ENCODE data around the gene UCKL1.
A peak's percentile ranks its signal among the peaks of the same experiment; 100 is the strongest.
"Not testable (repeated sequence)": the region's sequence is repeated elsewhere in the genome, so short reads cannot be mapped to it uniquely, and the experiment has no call there.

The UCKL1 gene

DNA sequence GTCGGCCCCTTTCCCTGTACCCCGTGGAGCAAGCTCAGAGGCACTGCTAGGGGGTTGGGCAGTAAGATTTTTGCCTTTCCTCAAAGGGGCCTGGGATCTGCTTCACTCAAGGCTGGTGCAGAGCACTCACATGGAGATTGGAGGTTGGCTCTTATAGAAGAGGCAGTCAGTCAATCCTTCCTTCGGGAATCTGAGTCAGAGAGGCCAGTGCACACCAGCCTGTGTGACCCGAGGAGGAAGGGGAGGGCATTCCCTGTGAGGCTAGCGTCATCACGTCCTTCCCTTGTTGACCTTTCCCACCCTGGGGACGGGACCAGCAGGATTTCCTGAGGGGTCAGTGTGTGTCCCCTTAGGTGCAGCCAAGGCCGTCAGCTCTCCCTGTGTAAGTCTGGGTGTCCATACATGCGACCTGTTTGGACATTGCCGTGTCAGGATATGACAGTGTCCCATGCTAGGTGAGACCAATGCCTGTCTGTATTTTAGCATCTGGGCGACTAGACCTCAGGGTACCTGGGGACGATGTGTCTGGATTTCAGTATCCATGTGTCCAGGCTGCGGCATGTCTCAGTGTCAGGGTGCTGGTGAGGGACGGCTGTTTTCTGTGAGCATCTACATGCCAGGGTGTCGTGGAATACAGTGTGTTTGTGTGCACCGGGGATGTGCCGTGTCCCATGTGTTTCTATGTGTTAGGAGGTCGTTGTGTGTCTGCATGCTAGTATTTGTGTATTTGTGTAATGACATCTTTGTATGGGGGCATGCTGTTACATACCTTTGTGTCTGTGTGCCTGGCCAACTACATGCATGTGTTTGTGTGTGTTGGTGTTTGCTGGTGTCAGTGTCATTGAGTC is 16.3 kb upstream of the UCKL1 start:
- no peak for DNase-seq

- not testable (repeated sequence) for DNase-seq
Observed at GRCh38 chr20:63971960-63972311, 15.7 kb upstream of the UCKL1 start.

DNA sequence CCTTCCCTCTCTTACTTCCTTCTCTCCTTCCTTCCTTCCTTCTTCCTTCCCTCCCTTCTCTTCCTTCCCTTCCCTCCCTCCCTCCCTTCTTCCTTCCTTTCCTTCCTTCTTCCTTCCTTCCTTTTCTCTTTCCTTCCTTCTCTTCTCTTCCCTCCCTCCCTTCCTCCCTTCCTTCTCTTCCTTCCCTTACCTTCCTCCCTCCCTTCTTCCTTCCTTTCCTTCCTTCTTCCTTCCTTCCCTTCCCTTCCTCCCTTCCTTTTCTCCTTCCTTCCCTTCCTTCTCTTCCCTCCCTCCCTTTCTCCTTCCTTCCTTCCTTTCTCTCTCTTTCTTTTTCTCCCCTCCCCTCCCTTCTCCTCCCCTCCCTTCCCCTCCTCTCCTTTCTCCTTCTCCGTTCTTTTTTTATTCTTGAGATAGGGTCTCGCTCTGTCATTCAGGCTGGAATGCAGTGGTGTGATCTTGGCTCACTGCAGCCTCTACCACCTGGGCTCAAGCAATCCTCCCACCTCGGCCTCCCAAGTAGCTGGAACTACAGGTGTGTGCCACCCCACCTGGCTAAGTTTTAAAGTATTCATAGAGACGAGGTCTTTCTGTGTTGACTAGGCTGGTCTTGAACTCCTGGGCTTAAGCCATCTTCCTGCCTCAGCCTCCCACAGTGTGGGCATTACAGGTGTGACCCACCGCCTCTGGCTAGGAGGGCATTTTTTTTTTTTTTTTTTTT is 14.7 kb upstream of the UCKL1 start:
- DNase-seq, result no peak

GRCh38 chr20:63969838-63970713 is 13.9 kb upstream of the UCKL1 start, which contains the start of gene ZNF512B:
TSS of gene ZNF512B (minus strand) at chr20:63969930. CDS start at chr20:63967950, 1,980 bp downstream.
- peak; percentile 66 for DNase-seq

DNA sequence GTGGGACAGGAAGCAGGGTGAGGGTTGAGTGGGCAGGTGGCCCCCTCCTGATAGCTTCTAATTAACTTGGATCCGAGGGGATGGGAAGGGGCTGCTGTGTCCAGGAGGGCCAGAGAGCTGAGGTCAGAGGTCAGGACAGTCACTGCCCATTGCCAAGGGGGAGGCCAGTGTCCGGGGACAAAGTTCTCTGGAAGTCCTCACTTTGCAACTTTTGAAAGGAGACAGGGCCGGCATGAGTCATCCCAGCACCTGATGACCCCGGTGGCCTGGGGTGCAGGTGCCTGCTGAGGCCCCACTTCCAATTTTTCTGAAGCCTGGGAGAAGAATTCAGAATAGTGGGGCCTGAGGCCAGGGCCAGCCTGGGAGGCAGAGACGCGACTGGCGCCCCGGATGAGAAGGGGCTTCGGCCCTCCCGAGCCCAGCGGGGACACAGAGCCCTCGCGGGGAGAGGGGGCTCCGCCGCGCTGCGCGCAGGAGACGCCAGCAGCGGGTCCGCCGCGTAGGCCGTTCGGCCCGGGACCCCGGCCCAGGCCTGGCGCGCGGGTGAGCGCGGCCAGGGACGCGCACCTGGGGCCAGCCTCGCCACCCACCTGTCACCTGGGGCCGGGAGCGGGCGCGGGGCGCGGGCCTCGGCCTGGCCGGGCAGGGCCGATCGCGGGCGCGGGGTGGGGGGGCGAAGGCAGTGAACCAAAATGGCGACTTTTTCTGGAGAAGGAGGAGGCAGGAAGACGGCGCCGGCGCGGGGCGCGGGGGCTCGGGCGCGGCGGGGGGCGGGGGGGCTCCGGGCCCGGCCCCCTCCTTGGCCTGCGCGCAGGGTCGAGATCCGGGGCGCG is 12.9 kb upstream of the UCKL1 start:
- peak; percentile 24 for DNase-seq

DNA sequence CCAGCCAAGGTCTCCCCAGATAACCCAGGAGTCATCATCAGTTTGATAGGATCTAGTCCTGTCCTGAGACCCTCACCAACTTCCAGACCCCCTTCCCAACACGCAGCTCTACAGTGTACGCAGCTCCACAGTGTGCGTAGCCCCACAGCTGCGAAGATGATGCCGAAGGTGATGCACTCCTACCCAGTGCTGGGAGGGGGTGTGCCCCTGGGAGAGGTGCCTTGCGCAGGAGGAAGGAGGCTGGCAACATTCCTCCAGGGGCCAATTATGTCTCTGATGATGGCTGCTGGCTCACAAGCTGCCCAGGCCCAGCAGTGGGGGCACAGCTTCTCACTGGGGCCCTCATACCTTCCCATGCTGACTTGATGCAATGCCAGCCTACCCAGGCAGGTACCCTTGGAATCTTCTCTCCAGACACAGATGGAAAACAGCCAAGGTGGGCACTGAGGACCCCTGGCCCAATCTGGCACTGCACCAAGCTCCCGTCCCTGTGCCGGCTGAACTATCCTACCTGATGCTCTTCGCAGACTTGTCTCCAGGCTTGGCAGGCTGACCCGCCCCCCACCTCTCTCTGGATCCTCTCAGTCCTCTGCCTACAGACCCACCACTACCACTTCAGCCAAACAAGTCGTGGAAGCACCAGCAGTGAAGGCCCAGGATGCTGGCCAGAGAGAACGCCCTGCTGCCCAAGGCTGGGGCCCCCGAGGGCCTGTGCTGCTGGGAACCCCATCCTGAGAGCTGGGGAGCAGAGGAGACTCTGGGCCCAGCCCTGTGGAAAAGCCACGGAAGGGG is 12.1 kb upstream of the UCKL1 start:
- DNase-seq, result no peak

DNA sequence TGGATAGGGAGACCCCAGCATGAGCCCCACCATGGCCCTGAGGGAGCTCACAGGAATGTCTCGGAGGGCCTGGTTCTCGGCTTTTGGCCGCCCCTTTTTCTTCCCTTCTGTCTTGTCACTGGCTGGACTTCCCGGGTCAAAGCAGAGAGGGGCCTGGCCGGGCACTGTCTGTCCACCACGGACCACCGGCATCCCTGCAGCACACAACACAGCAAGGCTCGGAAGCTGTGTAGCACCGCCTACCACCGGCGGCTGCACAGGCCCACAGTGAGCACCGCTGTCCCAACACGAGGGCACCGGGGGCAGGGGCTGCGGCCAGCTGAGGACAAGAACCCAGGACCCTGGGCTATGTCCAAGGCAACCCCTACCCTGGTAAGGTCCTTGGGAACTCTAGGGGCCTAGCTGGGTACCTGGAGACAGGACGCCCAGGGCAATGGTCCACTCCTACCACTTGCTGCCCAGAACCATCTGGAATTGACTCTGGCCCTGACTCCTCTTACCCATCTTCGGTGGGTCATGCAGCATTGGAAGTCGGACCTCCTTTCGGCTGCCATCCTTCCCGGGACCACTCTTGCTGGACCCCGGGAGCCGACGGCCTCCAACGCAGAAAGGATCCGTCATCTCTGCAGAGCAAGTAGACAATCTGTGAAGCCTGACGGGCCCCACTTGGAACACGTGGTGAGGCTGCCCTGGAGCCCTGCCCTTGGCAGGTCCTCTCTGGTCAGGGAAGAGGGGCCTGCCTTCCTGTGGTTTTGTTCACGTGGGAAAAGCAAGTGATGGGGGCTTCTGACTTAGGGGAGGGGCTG is 11.3 kb upstream of the UCKL1 start:
- DNase-seq, result no peak

DNA sequence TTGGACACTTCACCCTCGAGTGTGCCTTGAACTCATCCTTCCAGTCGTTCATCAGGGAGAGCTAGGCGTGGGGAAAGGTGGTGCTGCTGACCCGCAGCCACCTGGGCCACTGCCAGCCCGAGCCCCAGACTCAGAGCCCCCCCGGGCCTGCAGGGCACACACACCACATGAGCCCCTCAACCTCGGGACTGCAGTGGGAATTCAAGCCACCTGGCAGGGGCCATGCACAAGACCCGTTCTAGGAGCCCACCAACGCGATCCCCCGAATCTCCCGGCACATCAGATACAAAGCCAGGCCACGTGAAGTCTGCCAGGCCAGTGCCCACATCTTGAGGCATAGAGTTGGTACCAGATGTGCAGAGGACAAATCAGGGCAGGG is 10.7 kb upstream of the UCKL1 start:
- no peak for DNase-seq

GRCh38 chr20:63966172-63966943 is 10.1 kb upstream of the UCKL1 start:
- no peak for DNase-seq

DNA sequence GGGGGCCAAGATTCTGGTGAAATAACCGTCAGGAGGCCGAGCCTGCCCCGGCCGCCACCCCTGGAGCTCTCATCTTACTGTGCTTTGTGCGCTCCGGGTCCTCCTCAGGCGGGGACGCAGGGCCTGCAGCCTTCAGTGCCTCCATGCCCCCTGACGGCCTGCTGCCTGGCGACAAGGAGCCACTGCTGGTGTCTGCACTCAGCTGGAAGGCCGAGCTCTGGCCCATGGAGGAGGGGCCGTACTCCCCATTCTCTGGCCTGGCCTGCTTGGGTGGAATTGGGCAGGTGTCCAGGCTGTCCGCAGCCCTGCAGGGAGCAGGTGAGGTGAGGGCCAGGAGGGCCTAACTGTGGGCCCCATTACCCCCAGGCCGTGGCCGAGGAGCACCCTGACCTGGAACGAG is 8.2 kb upstream of the UCKL1 start:
- no peak for DNase-seq

DNA sequence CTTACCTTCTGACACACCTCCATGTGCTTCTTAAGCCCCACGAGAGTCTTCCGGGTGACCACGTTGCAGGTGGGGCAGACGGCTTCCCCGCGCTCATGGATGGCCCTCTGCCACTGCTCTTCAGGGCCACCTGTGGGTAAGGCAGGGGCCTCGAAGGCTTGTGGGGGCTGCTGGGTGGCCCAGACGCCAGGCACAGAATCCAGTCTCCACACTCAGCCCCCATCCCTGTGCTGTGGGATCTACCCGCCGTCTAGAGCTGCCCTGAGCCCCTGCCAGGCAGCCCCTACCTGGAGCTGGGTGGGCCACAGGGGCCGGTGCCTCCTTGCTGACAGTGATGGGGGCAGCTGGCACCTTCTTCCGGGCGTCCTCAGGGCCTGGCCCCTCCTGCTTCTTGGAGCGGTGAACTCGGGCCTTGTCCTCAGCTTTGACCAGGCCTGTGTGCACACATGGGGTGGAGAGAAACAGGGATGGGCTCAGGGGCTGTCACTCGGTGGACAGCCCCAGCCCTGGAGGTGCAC is 7.6 kb upstream of the UCKL1 start:
- no peak for DNase-seq

- no peak for DNase-seq
Observed at GRCh38 chr20:63963348-63963741, 7.1 kb upstream of the UCKL1 start.

DNA sequence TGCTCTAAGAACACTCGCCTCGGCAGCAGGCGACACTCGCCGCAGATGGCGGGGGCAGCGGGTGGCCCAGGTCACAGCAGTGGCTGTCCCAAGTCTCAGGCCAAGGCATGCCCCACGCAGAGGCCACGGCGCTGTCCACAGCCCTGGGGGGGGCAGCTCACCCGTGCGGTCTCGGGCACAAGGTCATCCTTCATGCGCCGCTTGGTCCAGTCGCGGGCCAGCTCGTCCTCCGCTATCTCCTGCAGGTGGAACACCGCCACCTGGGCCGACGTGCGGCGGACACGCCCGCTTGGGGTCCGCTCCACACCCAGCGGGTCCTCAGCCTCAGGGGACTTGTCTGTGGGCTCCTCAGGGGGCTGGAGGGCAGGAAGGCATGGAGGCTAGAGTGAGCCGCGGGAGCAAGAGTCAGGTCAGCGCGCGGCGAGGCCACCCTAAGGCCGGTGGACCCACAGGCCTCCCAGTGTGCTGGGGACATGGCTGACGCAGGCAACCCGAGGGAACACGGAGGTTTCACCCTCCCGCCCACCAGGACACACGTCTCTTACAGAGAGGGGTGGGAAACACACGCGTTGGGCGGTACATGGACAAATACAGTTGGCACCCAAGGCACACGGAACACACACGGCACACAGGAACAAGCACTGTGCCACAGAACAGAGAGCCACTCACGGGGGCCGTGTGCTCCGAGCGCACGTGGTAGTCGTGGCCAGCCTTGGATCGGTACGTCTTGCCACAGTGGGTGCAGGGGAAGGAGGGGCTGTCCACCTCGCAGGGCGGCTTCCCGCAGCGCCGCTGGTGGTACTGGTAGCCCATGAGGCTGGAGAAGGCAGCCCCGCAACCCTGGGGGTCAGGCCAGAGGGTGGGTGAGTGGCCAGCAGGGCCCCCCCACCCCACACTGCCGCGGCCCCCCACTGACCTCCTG is 6.5 kb upstream of the UCKL1 start:
- no peak for DNase-seq

GRCh38 chr20:63961664-63962425 is 5.6 kb upstream of the UCKL1 start:
- DNase-seq, result no peak

- not testable (repeated sequence) for DNase-seq
Observed at GRCh38 chr20:63960654-63961621, 4.7 kb upstream of the UCKL1 start.

GRCh38 chr20:63959699-63960075 is 3.5 kb upstream of the UCKL1 start:
- no peak for DNase-seq
